ENCODE measurements around the gene POLR3H.

DNA sequence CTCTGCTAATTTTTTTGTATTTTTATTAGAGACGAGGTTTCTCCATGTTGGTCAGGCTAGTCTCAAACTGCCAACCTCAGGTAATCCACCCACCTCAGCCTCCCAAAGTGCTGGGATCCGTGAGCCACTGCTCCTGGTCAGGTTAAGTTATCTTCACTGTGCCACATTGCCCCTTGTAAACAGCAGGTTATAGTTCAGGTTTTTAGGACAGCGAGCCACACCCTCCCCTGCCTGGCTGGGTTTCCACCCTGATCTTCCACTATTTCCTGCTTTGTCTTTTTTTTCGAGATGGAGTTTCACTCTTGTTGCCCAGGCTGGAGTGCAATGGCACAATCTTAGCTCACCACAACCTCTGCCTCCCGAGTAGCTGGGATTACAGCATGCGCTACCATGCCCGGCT lies 59.2 kb downstream of the POLR3H start:
- TF ChIP-seq, protein P1, sequence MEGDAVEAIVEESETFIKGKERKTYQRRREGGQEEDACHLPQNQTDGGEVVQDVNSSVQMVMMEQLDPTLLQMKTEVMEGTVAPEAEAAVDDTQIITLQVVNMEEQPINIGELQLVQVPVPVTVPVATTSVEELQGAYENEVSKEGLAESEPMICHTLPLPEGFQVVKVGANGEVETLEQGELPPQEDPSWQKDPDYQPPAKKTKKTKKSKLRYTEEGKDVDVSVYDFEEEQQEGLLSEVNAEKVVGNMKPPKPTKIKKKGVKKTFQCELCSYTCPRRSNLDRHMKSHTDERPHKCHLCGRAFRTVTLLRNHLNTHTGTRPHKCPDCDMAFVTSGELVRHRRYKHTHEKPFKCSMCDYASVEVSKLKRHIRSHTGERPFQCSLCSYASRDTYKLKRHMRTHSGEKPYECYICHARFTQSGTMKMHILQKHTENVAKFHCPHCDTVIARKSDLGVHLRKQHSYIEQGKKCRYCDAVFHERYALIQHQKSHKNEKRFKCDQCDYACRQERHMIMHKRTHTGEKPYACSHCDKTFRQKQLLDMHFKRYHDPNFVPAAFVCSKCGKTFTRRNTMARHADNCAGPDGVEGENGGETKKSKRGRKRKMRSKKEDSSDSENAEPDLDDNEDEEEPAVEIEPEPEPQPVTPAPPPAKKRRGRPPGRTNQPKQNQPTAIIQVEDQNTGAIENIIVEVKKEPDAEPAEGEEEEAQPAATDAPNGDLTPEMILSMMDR (conservative IDR thresholded peaks at IDR 0.05 in 1 of 2, IDR thresholded peaks at IDR 0.05 in 1 of 2; ENCODE audit: extremely low read depth in 1 of 2, insufficient read depth in 1 of 2, low read depth in 1 of 2, low read length in 2 of 2): no peak
- no peak for TF ChIP-seq EZH2 (IDR thresholded peaks at IDR 0.05; ENCODE audit: borderline replicate concordance, low read length)
